ENCODE measurements around the gene SLC2A13.
"Not testable (repeated sequence)": the region's sequence is repeated elsewhere in the genome, so short reads cannot be mapped to it uniquely, and the experiment has no call there.

The SLC2A13 gene

GRCh38 chr12:39860695-39861094 lies 245.2 kb downstream of the SLC2A13 start:
- no peak for DNase-seq

- no peak for DNase-seq
Observed at GRCh38 chr12:39853003-39853402, 252.9 kb downstream of the SLC2A13 start.

- DNase-seq: no peak
Observed at GRCh38 chr12:39852346-39852745, 253.5 kb downstream of the SLC2A13 start.

- DNase-seq: not testable (repeated sequence)
Observed at GRCh38 chr12:39848218-39848617, 257.7 kb downstream of the SLC2A13 start.

- no peak for DNase-seq
Observed at GRCh38 chr12:39846971-39847650, 258.8 kb downstream of the SLC2A13 start.

- no peak for DNase-seq
Observed at GRCh38 chr12:39846304-39846703, 259.6 kb downstream of the SLC2A13 start.

- DNase-seq: no peak
Observed at GRCh38 chr12:39840422-39840821, 265.5 kb downstream of the SLC2A13 start.

GRCh38 chr12:39839072-39839471 lies 266.8 kb downstream of the SLC2A13 start:
- DNase-seq: no peak

- DNase-seq: no peak
Observed at GRCh38 chr12:39835517-39836489, 270.1 kb downstream of the SLC2A13 start.

- DNase-seq: no peak
Observed at GRCh38 chr12:39831587-39832315, 274.1 kb downstream of the SLC2A13 start.

GRCh38 chr12:39830852-39831520 lies 274.9 kb downstream of the SLC2A13 start:
- no peak for DNase-seq

GRCh38 chr12:39830171-39830570 lies 275.7 kb downstream of the SLC2A13 start:
- DNase-seq: no peak

- DNase-seq: no peak
Observed at GRCh38 chr12:39824505-39825212, 281.2 kb downstream of the SLC2A13 start.

- DNase-seq: no peak
Observed at GRCh38 chr12:39816671-39817185, 289.2 kb downstream of the SLC2A13 start.

- DNase-seq: no peak
Observed at GRCh38 chr12:39815746-39816145, 290.1 kb downstream of the SLC2A13 start.

GRCh38 chr12:39814626-39815025 lies 291.3 kb downstream of the SLC2A13 start:
- DNase-seq: no peak

- DNase-seq: no peak
Observed at GRCh38 chr12:39813776-39814175, 292.1 kb downstream of the SLC2A13 start.

- not testable (repeated sequence) for DNase-seq
Observed at GRCh38 chr12:39812456-39812855, 293.4 kb downstream of the SLC2A13 start.

GRCh38 chr12:39807043-39807442 lies 298.8 kb downstream of the SLC2A13 start:
- DNase-seq: no peak

GRCh38 chr12:39805651-39806050 lies 300.2 kb downstream of the SLC2A13 start:
- DNase-seq: no peak

GRCh38 chr12:39804898-39805297 lies 301.0 kb downstream of the SLC2A13 start:
- DNase-seq: no peak

- DNase-seq: no peak
Observed at GRCh38 chr12:39804479-39804878, 301.4 kb downstream of the SLC2A13 start.
